ENCODE data around the gene ARL5B.
"Not testable (repeated sequence)": the region's sequence is repeated elsewhere in the genome, so short reads cannot be mapped to it uniquely, and the experiment has no call there.

The ARL5B gene, protein sequence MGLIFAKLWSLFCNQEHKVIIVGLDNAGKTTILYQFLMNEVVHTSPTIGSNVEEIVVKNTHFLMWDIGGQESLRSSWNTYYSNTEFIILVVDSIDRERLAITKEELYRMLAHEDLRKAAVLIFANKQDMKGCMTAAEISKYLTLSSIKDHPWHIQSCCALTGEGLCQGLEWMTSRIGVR

DNA sequence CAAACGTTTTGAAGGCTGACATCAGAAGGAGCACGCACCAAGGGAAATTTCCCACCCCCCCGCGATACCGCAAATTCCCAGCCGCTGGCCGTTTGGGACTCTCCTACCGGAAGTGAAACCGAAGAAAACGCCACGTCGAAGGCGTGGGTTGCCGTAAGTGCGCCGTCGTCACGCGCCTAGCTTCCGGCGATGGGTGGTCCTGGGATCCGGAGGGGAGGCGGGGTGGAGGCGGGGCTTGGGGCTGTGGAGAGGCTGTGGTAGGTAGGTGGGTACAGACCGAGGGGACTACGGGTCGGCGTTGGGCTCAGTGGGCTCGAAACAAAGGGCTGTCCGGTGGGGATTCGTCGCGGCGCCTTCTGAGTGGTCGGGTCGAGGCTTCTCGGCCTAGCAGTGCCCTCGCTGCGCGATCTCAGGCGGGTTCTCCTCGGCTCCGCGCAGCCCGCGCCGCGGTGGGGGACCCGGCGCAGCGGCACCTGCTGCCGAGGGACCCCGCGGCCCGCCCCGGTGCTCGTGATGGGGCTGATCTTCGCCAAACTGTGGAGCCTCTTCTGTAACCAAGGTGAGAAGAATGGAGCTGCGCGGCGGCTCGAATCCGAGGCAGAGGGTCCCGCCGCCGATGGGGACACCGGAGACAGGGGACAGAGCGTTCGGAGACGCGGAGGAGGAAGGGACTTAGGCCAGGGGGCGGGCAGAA, at the start of gene ARL5B:
TSS of gene ARL5B (plus strand) at position 307 of the 694 bp plus-strand sequence. CDS start at position 514, 207 bp downstream.
- peak; percentile 94 for DNase-seq (ENCODE audit: low spot score)

DNA sequence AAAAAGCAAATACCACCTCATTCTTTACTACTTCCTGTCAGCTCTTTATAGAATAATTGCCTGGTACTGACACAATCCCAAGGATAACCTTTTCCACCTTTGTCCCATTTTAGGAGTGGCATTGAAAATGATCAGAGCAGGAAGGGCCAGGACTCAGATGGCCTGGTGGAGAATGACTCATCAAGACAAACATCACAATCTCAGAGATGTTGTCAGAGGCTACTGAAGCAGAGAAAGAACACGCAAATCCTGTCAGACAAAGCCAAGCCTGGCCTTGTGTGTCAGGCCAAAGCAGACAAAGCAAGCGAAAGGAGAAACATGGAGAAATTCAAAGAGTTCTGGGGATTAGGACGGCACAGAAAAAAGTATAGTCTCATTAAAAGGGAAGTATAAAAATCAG, 48.7 kb upstream of the ARL5B start:
- no peak for DNase-seq (ENCODE audit: low spot score)

DNA sequence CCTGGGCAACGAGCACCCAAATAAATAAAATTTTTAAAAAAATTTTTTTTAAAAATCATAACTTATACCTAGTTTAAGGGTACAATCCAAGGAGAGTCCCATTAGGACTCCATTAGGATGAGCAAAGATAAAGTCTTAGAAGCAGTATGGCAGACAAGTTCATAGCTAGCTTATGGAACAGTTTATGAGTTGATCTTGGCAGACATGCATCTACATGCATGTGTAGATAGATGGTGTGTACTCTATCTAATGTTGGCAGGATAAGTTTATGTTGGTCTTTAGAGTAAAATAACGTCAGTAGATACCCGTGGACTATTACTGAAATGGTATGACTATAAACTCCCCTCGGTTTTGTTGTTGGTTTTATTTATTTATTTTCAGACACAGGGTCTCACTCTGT, 48.1 kb upstream of the ARL5B start:
- no peak for DNase-seq (ENCODE audit: low spot score)

DNA sequence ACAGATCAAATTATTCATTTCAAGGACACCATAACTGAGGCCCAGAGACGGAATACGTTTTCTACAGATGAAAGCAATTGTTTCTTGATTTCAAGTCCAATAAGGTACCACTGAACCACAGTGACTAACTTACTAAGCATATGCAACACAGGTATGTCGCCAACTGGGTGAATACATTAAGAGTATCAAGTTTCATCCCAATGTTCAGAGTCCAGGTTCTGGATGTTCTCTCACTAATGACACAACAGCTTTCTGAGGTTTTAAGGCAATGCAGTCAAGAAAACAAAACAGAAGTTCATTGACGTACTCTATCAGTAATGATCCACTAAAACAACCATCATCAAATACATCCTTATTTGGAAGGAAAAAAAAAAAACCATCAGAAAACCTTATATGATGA, 43.6 kb upstream of the ARL5B start:
- no peak for DNase-seq (ENCODE audit: low spot score)

DNA sequence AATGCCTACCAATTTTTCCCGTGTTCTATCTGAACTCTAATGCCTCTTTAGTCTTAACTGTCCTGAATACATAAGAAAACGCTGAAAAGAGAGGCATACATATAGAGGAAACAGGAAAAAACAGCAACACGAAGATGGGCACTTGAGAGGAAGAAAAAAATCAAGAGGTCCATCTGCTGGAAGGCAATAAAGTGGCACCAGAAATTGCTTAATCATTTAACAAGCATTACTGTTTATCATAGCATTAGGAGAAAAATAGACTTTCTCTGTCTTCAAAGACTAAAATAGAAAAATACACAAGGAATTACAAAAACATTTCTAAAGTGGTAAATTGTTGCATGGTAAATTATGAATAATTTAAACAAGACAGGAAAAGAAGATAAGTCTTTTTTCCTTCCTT, 42.9 kb upstream of the ARL5B start:
- no peak for DNase-seq (ENCODE audit: low spot score)

DNA sequence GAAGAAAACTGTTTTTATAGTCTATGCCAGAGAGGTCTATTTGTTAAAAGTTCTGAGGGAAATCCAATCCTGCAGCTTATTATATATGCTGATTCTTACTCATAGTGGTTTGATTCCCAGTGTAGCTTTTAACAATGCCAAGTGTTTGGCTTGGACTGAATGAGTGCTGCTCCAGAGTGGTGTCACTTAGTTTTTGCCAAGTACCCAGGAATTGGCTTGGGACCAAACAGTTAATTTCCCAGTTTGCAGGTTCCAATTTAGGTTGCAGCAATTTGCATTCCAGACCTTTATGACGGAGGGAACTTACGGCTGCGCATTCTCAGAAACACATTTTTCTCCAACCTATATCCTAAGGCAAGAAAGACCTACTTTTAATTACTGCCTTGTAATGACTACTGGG, 40.2 kb upstream of the ARL5B start:
- peak; percentile 7 for DNase-seq (ENCODE audit: low spot score)

DNA sequence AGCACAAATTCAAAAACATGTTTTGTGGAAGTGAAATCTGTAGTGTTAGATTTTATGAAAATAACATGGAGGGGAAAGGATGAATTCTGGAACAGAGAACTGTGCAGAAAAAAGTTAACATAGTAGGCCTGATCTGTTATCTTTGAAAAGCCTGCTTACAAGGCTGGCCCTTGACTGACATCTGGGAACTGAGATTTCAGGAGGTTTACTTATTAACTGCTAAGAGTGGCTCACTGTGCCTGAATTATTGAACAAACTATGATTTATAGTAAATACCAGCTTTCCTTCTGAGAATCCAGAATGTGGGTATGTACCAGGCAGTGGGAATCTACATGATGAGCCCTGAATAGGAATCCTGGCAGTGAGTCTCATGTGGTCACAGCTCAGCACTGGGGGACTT, 38.4 kb upstream of the ARL5B start:
- no peak for DNase-seq (ENCODE audit: low spot score)

DNA sequence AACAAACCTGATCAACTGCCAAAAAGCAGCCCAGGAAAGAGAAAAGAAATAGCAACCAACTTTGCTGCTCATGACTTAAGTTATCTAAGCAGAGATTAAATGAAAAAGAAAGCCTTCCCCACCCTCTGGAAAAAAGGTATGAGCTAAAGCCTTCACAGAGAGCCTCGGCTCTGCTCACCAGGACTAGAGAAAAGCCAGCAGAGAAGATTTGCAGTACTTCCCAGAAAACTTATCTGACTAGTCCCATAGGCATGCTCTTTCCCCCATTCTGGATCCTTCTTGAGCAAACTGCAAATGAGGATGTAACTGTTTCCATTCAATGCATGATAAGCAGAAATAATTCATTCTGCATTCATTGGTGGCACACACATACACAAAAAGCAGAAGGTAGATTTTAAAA, 35.6 kb upstream of the ARL5B start:
- not testable (repeated sequence) for DNase-seq (ENCODE audit: low spot score)

DNA sequence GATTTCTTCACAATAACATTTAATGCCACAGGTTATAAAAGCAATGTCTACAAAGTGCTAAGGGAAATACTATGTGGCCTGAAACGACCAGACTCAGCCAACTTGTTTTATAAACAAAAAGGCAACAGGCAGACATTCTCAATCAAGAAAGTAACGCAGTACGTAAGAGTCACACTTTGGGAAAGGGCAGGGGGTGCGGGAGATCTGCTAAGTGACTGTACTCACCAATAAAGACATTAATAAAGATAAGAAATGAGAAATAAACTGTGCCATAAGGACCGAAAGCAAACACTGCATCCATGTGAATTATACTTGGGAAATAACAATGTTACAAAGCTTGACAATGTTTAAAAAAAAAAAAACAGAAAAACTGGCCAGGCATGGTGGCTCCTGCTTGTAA, 33.3 kb upstream of the ARL5B start:
- no peak for DNase-seq (ENCODE audit: low spot score)

DNA sequence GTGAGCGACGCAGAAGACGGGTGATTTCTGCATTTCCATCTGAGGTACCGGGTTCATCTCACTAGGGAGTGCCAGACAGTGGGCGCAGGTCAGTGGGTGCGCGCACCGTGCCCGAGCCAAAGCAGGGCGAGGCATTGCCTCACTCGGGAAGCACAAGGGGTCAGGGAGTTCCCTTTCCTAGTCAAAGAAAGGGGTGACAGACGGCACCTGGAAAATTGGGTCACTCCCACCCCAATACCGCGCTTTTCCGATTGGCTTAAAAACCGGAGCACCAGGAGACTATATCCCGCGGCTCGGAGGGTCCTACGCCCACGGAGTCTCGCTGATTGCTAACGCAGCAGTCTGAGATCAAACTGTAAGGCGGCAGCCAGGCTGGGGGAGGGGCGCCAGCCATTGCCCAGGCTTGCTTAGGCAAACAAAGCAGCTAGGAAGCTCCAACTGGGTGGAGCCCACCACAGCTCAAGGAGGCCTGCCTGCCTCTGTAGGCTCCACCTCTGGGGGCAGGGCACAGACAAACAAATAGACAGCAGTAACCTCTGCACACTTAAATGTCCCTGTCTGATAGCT, 31.7 kb upstream of the ARL5B start:
- DNase-seq (ENCODE audit: low spot score), result peak; percentile 10

DNA sequence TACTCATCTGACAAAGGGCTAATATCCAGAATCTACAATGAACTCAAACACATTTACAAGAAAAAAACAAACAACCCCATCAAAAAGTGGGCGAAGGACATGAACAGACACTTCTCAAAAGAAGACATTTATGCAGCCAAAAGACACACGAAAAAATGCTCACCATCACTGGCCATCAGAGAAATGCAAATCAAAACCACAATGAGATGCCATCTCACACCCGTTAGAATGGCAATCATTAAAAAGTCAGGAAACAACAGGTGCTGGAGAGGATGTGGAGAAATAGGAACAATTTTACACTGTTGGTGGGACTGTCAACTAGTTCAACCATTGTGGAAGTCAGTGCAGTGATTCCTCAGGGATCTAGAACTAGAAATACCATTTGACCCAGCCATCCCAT, 26.7 kb upstream of the ARL5B start:
- not testable (repeated sequence) for DNase-seq (ENCODE audit: low spot score)

DNA sequence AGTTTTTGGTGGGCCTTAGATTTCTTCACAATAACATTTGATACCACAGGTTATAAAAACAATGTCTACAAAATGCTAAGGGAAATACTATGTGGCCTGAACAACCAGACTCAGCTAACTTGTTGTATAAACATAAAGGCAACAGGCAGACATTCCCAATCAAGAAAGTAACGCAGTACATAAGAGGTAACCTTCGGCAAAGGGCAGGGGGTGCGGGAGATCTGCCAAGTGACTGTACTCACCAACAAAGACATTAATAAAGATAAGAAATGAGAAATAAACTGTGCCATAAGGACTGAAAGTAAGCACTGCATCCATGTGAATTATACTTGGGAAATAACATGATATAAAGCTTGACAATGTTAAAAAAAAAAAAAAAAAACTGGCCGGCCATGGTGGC, 23.2 kb upstream of the ARL5B start:
- DNase-seq (ENCODE audit: low spot score), result no peak

DNA sequence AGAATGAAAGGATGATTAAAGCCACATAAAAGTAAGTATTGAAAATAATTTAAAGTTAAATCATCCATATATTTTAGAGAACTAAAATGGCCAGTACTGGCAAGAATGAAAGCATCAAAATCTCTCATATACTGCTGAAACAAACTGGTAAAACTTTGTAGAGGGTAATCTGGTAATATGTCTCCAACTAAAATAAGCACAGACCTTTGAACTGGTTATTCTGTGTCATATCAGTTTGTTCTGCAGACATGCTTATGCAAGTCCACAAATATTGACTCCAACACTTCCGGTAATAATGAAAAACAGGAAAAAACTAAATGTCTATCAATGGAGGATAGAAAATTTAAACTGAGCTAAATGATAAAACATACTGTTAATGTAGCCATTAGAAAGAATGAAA, 21.8 kb upstream of the ARL5B start:
- DNase-seq (ENCODE audit: low spot score), result not testable (repeated sequence)

DNA sequence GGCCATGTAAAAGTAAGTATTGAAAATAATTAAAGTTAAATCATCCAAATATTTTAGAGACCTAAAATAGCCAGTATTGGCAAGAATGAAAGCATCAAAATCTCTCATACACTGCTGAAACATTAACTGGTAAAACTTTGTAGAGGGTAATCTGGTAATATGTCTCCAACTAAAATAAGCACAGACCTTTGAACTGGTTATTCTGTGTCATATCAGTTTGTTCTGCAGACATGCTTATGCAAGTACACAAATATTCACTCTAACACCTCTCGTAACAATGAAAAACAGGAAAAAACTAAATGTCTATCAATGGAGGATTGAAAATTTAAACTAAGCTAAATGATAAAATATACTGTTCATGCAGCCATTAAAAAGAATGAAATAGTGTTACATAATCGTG, 19.5 kb upstream of the ARL5B start:
- DNase-seq (ENCODE audit: low spot score), result not testable (repeated sequence)

DNA sequence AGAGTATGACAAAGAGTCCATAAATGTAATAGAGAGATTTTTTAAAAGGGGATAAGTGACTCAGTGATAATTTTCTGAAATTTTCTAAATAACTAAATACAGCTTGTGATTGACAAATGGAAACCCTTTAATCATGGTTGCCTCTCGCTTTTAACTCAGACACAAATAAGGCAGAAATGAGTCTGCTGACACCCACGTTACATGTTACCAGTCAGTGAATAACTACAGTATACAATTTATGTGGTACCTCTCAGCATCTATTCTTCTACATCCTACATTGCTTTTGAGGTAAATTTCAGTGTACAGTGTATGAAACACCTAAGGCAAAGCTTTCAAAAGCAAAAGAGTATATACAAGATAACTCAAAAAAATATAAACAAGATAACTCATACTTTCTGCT, 12.1 kb upstream of the ARL5B start:
- no peak for DNase-seq (ENCODE audit: low spot score)

DNA sequence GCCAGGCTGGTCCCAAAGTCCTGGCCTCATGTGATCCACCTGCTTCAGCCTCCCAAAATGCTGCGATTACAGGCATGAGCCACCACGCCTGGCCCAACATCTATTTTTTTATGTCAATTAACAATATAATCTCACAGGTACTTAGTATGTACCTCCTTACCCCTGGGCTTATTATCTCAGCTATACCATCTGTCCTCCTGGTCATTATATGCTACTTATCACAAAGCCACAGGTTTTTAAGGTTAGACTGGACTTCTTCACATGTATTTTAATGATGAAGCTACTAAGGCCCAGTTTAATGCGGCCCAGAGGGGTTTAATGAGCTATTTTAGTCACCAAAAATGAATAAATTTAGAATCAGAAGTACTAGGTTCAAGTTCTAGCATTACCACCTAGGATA, 11.3 kb upstream of the ARL5B start:
- no peak for DNase-seq (ENCODE audit: low spot score)

DNA sequence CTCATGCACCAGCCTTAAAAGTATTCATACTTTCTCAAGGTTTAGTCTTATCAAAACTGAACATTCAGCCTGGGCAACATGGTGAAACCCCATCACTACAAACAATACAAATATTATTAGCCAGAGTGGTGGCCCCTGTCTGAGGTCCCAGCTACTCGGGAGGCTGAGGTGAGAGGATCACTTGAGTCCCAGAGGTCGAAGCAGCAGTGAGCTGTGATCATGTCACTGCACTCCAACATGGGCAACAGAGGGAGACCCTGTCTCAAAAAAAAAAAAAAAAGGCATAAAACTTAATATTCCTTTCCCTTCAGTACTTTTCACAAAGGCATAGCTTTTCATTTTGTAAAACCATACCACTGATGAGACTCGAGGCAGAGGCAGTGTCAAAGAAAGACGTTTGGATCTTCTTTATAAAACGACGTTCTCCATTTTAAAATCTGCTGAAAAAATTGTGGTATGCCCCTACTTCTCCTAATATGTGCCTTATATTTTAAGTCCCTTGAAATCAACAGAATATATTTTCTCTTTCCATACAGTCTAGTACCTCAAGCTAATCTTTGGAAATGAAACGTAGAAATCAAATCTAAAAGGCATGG, 9.8 kb upstream of the ARL5B start:
- DNase-seq (ENCODE audit: low spot score), result no peak

DNA sequence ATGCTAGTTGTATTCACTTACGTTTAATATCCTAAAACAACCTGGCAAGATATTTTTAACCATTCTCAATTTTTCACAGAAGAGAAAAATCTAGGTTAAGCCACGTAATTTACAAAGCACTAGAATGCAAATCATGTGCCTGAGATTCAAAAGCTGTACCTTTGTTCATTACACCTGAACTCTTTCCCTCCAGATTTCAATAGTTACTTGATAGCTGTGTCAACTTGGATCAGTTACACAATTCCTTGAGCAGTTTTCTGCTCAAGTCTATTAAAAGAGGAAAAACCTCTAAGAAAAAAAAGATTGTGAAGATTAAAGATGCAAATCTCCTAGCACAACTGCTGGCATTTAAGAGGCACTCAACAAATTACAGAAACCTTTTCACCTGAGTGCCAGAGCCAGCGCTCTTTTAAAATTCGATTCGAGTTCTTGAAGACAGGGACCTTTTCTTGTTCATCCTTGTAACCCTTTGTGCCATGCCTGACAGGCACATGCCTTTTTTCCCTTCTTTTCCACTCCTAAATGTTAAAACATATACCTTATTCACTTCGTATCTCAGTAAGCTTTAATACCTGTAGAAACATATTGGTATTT, 8.7 kb upstream of the ARL5B start:
- DNase-seq (ENCODE audit: low spot score), result no peak

DNA sequence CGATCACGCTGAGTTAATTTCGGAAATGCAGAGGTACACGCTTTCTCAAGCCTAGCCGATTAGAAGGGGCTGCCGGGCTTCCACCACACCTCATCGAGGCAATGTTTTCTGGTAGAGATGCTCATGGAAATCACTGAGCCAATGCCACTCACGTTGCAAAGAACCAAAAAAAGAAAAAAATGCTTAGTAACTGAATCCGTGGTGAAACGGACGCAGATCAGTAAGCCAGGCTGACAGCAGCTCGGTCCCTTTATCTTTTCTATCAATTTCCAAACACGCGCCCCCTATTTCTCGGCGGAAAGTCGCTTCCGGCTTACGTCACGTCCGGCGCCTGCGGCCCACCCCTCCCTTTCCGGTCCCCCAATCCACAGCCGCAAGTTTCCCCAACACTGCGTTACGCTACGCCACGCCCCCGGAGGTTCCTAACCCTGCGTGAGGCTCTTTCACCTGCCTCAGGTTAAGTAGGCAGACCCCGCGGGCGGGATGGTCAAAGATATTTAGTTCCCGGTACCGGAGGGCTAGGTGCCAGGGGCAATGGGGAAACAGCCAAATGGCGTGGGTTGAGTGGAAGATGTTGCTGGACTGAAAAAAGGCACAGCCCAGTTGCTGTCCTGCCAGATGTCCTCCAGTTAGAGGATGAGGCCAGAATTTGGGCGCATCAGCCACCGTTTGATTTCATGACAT, 7.8 kb upstream of the ARL5B start, which contains the start of gene NSUN6:
TSS of gene NSUN6 (minus strand) at position 264 of the 684 bp plus-strand sequence. CDS start 384 bp downstream, outside the sequence.
- DNase-seq (ENCODE audit: low spot score), result peak; percentile 89

DNA sequence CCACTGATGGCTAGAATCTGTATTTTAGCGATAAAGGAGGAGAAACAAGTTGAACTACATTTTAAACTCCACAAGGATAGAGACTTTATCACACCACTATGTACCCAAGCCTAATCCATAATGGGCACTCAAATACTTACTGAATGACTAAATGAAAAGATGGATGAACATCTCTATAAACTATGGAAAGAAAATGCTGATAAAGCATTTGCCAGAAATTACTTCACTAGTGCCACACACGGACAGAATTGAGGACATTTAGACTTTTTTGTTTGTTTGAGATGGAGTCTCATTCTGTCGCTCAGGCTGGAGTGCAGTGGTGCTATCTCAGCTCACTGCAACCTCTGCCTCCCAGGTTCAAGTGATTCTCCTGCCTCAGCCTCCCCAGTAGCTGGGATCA, 6.1 kb upstream of the ARL5B start:
- DNase-seq (ENCODE audit: low spot score), result no peak

DNA sequence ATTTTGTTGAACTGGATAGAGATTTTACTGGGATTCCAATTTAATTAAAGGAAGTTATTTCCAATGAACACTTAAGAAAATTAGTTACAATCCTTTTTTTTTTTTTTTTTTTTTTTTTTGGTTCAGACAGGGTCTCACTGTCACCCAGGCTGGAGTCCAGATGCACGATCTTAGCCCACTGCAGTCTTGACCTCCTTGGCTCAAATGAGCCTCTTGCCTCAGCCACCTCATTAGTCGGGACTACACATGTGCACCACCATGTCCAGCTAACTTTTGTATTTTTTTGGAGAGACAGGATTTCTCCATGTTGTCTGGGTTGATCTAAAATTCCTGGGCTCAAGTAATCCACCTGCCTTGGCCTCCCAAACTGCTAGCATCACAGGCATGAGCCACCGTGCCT, 2.5 kb upstream of the ARL5B start:
- no peak for DNase-seq (ENCODE audit: low spot score)
